ENCODE measurements around the gene ANXA6. TPM values are rescaled to one million over a fixed set of nuclear protein-coding genes. Genes with fewer than 3 reads are reported as not detected.

The ANXA6 gene
- total and polyA plus RNA-seq, 7 donors, result 22.9 to 333 (median 233) TPM

GRCh38 chr5:151154931-151155774 is 2.4 kb downstream of the ANXA6 start:
- no peak for TF ChIP-seq POLR2A (IDR thresholded peaks at IDR 0.05)
- no peak for TF ChIP-seq EP300 (IDR thresholded peaks at IDR 0.05)
- no peak for TF ChIP-seq CTCF (IDR thresholded peaks at IDR 0.05)
- TF ChIP-seq POLR2AphosphoS5 (IDR thresholded peaks at IDR 0.05), result peak in 3 of 4 donors; percentile 34 to 44 (median 41)
- 31 to 55% methylated on average over 9 of the region's 9 CpGs for WGBS, 2 donors
- H3K4me3 ChIP-seq, result peak overlapping the region; percentile 74 to 92 (median 82)
- no peak for DNase-seq
- intact Hi-C loops (cut with DNase I), result loop anchor here (5.0 kb wide), 2 partner anchors 67 to 82 kb away; partner anchors contain the start of gene CCDC69
- no peaks in the 10 kb centered on the region for H3K27me3 ChIP-seq
- H3K27ac ChIP-seq, result peak overlapping the region; percentile 88 to 97 (median 93)
- H3K4me1 ChIP-seq, result peaks cover 3 to 79% (median 71%) of the 10 kb centered on the region in 4 donors
- H3K9me3 ChIP-seq, result no peaks in the 10 kb centered on the region
- no peaks in the 10 kb centered on the region for H3K36me3 ChIP-seq

DNA sequence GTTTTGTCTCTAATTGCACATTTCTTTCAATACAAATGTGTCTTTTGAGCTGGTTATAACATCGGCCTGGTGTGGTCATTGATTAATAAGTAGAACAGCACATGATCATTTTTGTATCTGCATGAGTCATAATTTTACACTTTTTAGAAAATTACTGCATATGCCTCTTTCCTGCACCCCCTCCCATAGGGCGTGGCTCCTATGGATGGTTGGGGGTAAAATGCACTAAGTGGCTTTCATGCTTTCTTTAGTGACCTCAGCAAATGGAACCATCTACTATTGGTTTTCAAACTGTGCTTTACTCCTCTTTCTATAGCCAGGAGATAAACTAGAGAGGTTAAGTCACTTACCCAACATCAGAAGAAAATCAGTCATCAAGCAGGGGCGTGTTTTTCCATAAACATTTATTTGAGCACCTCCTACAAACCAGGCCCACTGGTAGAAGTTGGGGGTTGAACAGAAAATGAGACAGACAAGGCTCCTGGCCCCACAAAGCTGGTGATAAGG is 3.8 kb downstream of the ANXA6 start:
- 72 to 86% methylated on average over 3 of the region's 3 CpGs for WGBS, 2 donors
- intact Hi-C loops (cut with DNase I), result loop anchor here (5.0 kb wide), 1 partner anchor 83 kb away; no protein-coding TSS in a partner anchor
- H3K9me3 ChIP-seq, result no peaks in the 10 kb centered on the region
- H3K4me3 ChIP-seq, result no peak overlapping the region
- peak overlapping the region; percentile 88 to 97 (median 93) for H3K27ac ChIP-seq
- peaks cover 4 to 92% (median 84%) of the 10 kb centered on the region in 4 donors for H3K4me1 ChIP-seq
- TF ChIP-seq CTCF (IDR thresholded peaks at IDR 0.05) (no peak), POLR2AphosphoS5 (IDR thresholded peaks at IDR 0.05) (no peak), EP300 (IDR thresholded peaks at IDR 0.05) (no peak), POLR2A (IDR thresholded peaks at IDR 0.05) (no peak)
- no peak for DNase-seq
- H3K36me3 ChIP-seq, result no peaks in the 10 kb centered on the region
- no peaks in the 10 kb centered on the region for H3K27me3 ChIP-seq

DNA sequence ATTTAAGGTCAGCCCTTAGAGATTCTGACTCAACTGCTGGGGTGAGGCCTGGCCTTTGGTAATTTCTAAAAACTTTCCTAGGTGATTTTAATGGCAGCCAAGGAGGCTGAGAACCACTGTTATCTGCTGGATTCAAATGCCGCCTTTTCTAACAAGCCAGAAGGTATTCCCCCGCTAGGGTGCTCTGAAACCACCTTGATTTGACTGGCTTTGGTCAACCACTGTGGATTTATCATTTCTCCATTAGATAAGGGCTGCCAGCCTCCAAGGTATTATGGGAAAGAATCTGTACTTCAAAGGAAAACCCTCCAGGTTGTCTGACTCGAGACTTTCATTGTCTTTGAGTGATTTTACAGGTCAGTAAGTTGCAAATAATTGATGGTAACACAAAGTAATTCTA is 4.3 kb downstream of the ANXA6 start:
- DNase-seq, result no peak
- intact Hi-C loops (cut with DNase I), result loop anchor here (5.0 kb wide), 1 partner anchor 84 kb away; no protein-coding TSS in a partner anchor
- peaks cover 4 to 93% (median 85%) of the 10 kb centered on the region in 4 donors for H3K4me1 ChIP-seq
- TF ChIP-seq CTCF (IDR thresholded peaks at IDR 0.05), result no peak
- TF ChIP-seq POLR2A (IDR thresholded peaks at IDR 0.05), result no peak
- TF ChIP-seq EP300 (IDR thresholded peaks at IDR 0.05), result no peak
- no peak for TF ChIP-seq POLR2AphosphoS5 (IDR thresholded peaks at IDR 0.05)
- H3K27me3 ChIP-seq, result no peaks in the 10 kb centered on the region
- H3K36me3 ChIP-seq, result no peaks in the 10 kb centered on the region
- H3K4me3 ChIP-seq, result no peak overlapping the region
- peak overlapping the region; percentile 88 to 97 (median 93) for H3K27ac ChIP-seq
- 83 to 88% methylated on average over 3 of the region's 3 CpGs for WGBS, 2 donors
- no peaks in the 10 kb centered on the region for H3K9me3 ChIP-seq

GRCh38 chr5:151151793-151152192 is 5.8 kb downstream of the ANXA6 start:
- Histone ChIP-seq H3K4me1 (peaks cover 4 to 99% (median 93%) of the 10 kb centered on the region in 4 donors), H3K4me3 (no peak overlapping the region), H3K27me3 (no peaks in the 10 kb centered on the region), H3K36me3 (peaks cover 0 to 11% (median 6%) of the 10 kb centered on the region in 4 donors), H3K27ac (peak overlapping the region; percentile 88 to 97 (median 93)), H3K9me3 (no peaks in the 10 kb centered on the region)
- TF ChIP-seq POLR2AphosphoS5 (IDR thresholded peaks at IDR 0.05) (peak in 1 of 4 donors; percentile 19), POLR2A (IDR thresholded peaks at IDR 0.05) (no peak), EP300 (IDR thresholded peaks at IDR 0.05) (no peak)
- 40 to 76% methylated on average over 5 of the region's 5 CpGs for WGBS, 2 donors
- DNase-seq, result no peak
- intact Hi-C loops (cut with DNase I), result loop anchor here (5.0 kb wide), 1 partner anchor 86 kb away; no protein-coding TSS in a partner anchor

GRCh38 chr5:151151263-151151660 is 6.3 kb downstream of the ANXA6 start:
- H3K4me1 ChIP-seq, result peaks cover 4 to 99% (median 95%) of the 10 kb centered on the region in 4 donors

More at GRCh38 chr5:151151263-151151660, 6.3 kb downstream of the ANXA6 start:
- TF ChIP-seq EP300 (IDR thresholded peaks at IDR 0.05) (no peak), POLR2A (IDR thresholded peaks at IDR 0.05) (no peak), CTCF (IDR thresholded peaks at IDR 0.05) (no peak), POLR2AphosphoS5 (IDR thresholded peaks at IDR 0.05) (no peak)
- DNase-seq, result no peak
- WGBS, 2 donors, result 23 to 64% methylated on average over 2 of the region's 2 CpGs
- intact Hi-C loops (cut with DNase I), result loop anchor here (5.0 kb wide), 1 partner anchor 86 kb away; no protein-coding TSS in a partner anchor
- Histone ChIP-seq H3K27ac (peak overlapping the region; percentile 88 to 97 (median 93)), H3K9me3 (no peaks in the 10 kb centered on the region), H3K36me3 (peaks cover 0 to 15% (median 11%) of the 10 kb centered on the region in 4 donors), H3K4me3 (peak overlapping the region in 1 of 4 donors; percentile 6), H3K27me3 (no peaks in the 10 kb centered on the region)
